H9 (cell line): Measurements from ENCODE around the gene C16orf89. TPM values are rescaled to one million over a fixed set of nuclear protein-coding genes. Genes with fewer than 3 reads are reported as not detected.
"Not testable (repeated sequence)": the region's sequence is repeated elsewhere in the genome, so short reads cannot be mapped to it uniquely, and the experiment has no call there.

Source experiments
- DNase-seq: peaks from one replicate; pipeline ENCODE4 v3.0.0-alpha.2; 2017
- H2AFZ ChIP-seq: one replicate; pipeline ENCODE4 v1.6.1; 2013; ENCODE audit warnings: mild to moderate bottlenecking, low read length, control low read depth, moderate library complexity
- H2AK5ac ChIP-seq: 2 replicates; pipeline ENCODE4 v1.6.1; 2013; ENCODE audit warnings: low read length, control low read depth, mixed read lengths; ENCODE audit not compliant: insufficient read length
- H2BK120ac ChIP-seq: one replicate; pipeline ENCODE4 v1.6.1; 2013; ENCODE audit warnings: low read depth, mild to moderate bottlenecking, low read length, control low read depth, inconsistent platforms; ENCODE audit not compliant: poor library complexity, severe bottlenecking
- H2BK12ac ChIP-seq: 2 replicates; pipeline ENCODE4 v1.6.1; 2013; ENCODE audit warnings: low read length, control low read depth, mixed read lengths, low read depth; ENCODE audit not compliant: insufficient read length
- H2BK15ac ChIP-seq: 2 replicates; pipeline ENCODE4 v1.6.1; 2013; ENCODE audit warnings: low read depth, low read length, control low read depth
- H2BK20ac ChIP-seq: one replicate; pipeline ENCODE4 v1.6.1; 2013; ENCODE audit warnings: low read depth, mild to moderate bottlenecking, low read length, control low read depth, inconsistent platforms; ENCODE audit not compliant: poor library complexity, severe bottlenecking
- H2BK5ac ChIP-seq: 2 replicates; pipeline ENCODE4 v1.6.1; 2013; ENCODE audit warnings: low read length, control low read depth, mixed read lengths; ENCODE audit not compliant: insufficient read length
- H3K14ac ChIP-seq: 2 replicates; pipeline ENCODE4 v1.6.1; 2013; ENCODE audit warnings: low read length, control low read depth; ENCODE audit not compliant: insufficient read depth
- H3K18ac ChIP-seq: 2 replicates; pipeline ENCODE4 v1.6.1; 2013; ENCODE audit warnings: low read depth, mild to moderate bottlenecking, mixed read lengths, low read length, control low read depth; ENCODE audit not compliant: insufficient read length
- H3K23ac ChIP-seq: 2 replicates; pipeline ENCODE4 v1.6.1; 2013; ENCODE audit warnings: low read length, control low read depth, mixed read lengths, low read depth; ENCODE audit not compliant: insufficient read length
- H3K23me2 ChIP-seq: 2 replicates; pipeline ENCODE4 v1.6.1; 2013; ENCODE audit warnings: low read depth, mild to moderate bottlenecking, mixed read lengths, low read length, control low read depth; ENCODE audit not compliant: insufficient read length, poor library complexity, severe bottlenecking
- H3K27ac ChIP-seq: 2 replicates; pipeline ENCODE4 v1.5.1; 2013; ENCODE audit warnings: low read length, control low read depth, mixed read lengths, low read depth; ENCODE audit not compliant: insufficient read length
- H3K27me3 ChIP-seq: 2 replicates; pipeline ENCODE4 v1.6.1; 2013; ENCODE audit warnings: low read length, control low read depth, inconsistent platforms; ENCODE audit not compliant: insufficient read depth
- H3K4ac ChIP-seq: 2 replicates; pipeline ENCODE4 v1.6.1; 2013; ENCODE audit warnings: low read depth, mild to moderate bottlenecking, control low read depth, inconsistent platforms, low read length, moderate library complexity
- H3K4me1 ChIP-seq: 2 replicates; pipeline ENCODE4 v1.6.1; 2013; ENCODE audit warnings: low read length, control low read depth, inconsistent platforms; ENCODE audit not compliant: insufficient read depth
- H3K4me2 ChIP-seq: 2 replicates; pipeline ENCODE4 v1.6.1; 2013; ENCODE audit warnings: low read length, control low read depth, mixed read lengths; ENCODE audit not compliant: insufficient read length, insufficient read depth
- H3K56ac ChIP-seq: 2 replicates; pipeline ENCODE4 v1.6.1; 2013; ENCODE audit warnings: low read depth, mild to moderate bottlenecking, mixed read lengths, low read length, control low read depth; ENCODE audit not compliant: insufficient read length
- H3K79me1 ChIP-seq: 2 replicates; pipeline ENCODE4 v1.6.1; 2013; ENCODE audit warnings: low read depth, mild to moderate bottlenecking, moderate library complexity, low read length, control low read depth, inconsistent platforms; ENCODE audit not compliant: insufficient read depth, poor library complexity, severe bottlenecking
- H3K79me2 ChIP-seq: 2 replicates; pipeline ENCODE4 v1.6.1; 2013; ENCODE audit warnings: low read length, control low read depth, inconsistent platforms; ENCODE audit not compliant: insufficient read depth
- H3K9ac ChIP-seq: 2 replicates; pipeline ENCODE4 v1.6.1; 2013; ENCODE audit warnings: low read length, control low read depth, mixed read lengths; ENCODE audit not compliant: insufficient read length; ENCODE audit errors: extremely low read depth
- H3K9me3 ChIP-seq: one replicate; pipeline ENCODE4 v1.6.1; 2013; ENCODE audit warnings: low read depth, low read length, inconsistent platforms; ENCODE audit not compliant: control insufficient read depth
- H3T11ph ChIP-seq: one replicate; pipeline ENCODE4 v1.6.1; 2013; ENCODE audit warnings: mild to moderate bottlenecking, low read length, control low read depth, inconsistent platforms
- H4K20me1 ChIP-seq: one replicate; pipeline ENCODE4 v1.6.1; 2013; ENCODE audit not compliant: control insufficient read depth, insufficient read length, insufficient read depth
- H4K5ac ChIP-seq: 2 replicates; pipeline ENCODE4 v1.6.1; 2013; ENCODE audit warnings: low read depth, mild to moderate bottlenecking, mixed read lengths, low read length, control low read depth; ENCODE audit not compliant: insufficient read length
- H4K8ac ChIP-seq: replicated peaks from 2 replicates; pipeline ENCODE4 v1.6.1; 2013; ENCODE audit warnings: low read length, control low read depth, mixed read lengths, low read depth; ENCODE audit not compliant: insufficient read length
- H4K91ac ChIP-seq: 2 replicates; pipeline ENCODE4 v1.6.1; 2013; ENCODE audit warnings: low read depth, mild to moderate bottlenecking, moderate library complexity, mixed read lengths, low read length, control low read depth; ENCODE audit not compliant: insufficient read length
- H3K27ac Mint-ChIP-seq, 3 experiments: 2 replicates in 2 of 3; 3 replicates in 1 of 3; pipeline ENCODE4 v1.8.0; 2020 to 2021; ENCODE audit warnings: mixed read lengths in 3 of 3, mild to moderate bottlenecking in 1 of 3, moderate library complexity in 1 of 3
- H3K27me3 Mint-ChIP-seq: 2 replicates; pipeline ENCODE4 v1.8.0; 2021; ENCODE audit warnings: low read depth, mild to moderate bottlenecking, moderate library complexity, mixed read lengths
- H3K36me3 Mint-ChIP-seq, 3 experiments: 2 replicates in 2 of 3; 3 replicates in 1 of 3; pipeline ENCODE4 v1.8.0; 2020 to 2021; ENCODE audit warnings: low read depth in 3 of 3, mixed read lengths in 3 of 3; ENCODE audit not compliant: insufficient read depth in 1 of 3
- H3K4me1 Mint-ChIP-seq, 2 experiments: 2 replicates each; pipeline ENCODE4 v1.8.0; 2020; ENCODE audit warnings: mixed read lengths in 2 of 2
- H3K4me3 Mint-ChIP-seq, 2 experiments: 2 replicates in 1 of 2; 3 replicates in 1 of 2; pipeline ENCODE4 v1.8.0; 2020 to 2021; ENCODE audit warnings: mild to moderate bottlenecking in 2 of 2, mixed read lengths in 2 of 2, moderate library complexity in 1 of 2
- H3K9me3 Mint-ChIP-seq, 2 experiments: 2 replicates in 1 of 2; 3 replicates in 1 of 2; pipeline ENCODE4 v1.8.0; 2020; ENCODE audit warnings: mild to moderate bottlenecking in 2 of 2, mixed read lengths in 2 of 2, moderate library complexity in 1 of 2
- WGBS: extraction: QIAGEN DNeasy Blood & Tissue Kit; methylation state at CpG from one replicate; pipeline ENCODE4 v1.1.7; 2013; ENCODE audit warnings: missing lambda C conversion rate, low lambda C conversion rate, mixed read lengths; ENCODE audit not compliant: insufficient read length; ENCODE audit errors: extremely low coverage; 5-methylcytosine and 5-hydroxymethylcytosine counted together
- total RNA-seq: library from RNA; stranded (reverse); gene quantifications from 2 replicates; pipeline ENCODE4 v1.2.1, GENCODE V29; 2021
- TF ChIP-seq, protein P1 (sequence below): fragments of 200-600 bp; sonication (generic); conservative IDR thresholded peaks from 3 replicates; pipeline ENCODE4 v1.8.0; 2021; ENCODE audit warnings: antibody characterized with exemption, mild to moderate bottlenecking

The C16orf89 gene
- total RNA-seq, 1 experiment from 2014 or later: 2.5 TPM

DNA sequence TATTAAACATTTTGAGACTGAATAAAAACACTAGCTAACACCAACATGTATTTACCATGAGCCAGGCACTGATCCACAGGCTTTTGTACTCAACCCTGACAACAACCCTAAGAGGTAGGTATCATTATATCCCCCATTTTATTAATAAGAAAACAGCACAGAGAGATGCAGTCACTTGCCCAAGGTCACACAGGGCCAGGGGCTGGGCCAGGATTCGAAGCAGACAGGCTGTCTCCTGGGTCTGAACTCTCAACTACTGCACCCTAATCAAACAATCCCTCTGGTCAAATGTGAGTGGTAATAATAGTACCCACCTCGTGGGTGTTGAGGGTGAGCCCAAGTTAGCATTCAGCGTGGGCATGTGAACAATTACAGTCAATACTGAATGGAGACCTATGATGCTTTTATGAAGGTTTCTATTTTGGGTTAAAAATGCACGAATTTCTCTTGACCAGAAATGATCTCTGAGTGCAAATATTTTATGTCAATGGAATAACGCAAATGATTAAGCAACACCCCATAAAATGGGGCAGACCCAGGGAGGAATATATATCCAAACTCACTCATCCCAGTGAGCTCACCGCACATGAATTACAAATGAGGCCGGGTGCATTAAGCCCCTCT, 30.8 kb upstream of the C16orf89 start:
- H2AFZ ChIP-seq: not testable (repeated sequence)

DNA sequence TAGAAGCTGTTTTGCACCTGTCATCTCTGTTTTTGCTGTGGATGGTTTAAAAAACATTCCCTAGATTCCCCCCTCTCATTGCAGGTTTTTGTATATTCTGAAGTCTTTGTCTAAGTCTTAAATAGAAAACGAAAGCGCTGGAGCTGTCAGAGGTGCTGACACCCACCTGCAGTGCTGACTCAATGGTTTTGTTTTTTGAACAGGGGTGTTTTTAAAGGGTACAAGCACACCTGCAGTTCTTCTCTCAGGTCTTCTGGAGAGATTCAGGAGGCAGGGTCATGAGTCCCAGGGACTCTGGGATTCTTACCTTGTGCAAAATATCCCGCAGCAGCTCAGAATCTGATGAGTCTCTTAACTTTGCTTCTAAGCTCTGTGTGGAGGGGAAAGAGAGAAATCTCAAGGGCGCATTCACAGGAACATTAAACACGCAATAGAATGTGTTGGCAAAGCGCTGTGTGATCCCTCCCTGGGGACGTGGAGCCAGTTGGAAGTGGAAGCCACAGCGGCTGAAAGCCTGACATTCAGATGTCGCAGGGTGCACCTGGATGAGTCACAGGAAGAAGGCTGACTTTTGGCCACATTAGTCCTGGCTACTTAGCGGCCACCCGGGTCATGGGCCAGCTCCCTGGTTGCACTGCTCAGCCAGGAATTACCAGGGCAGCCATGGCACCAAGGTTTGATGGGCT, 29.5 kb upstream of the C16orf89 start:
- H3K4me1 ChIP-seq, H3K18ac ChIP-seq, H4K8ac ChIP-seq, H3K23ac ChIP-seq, H3K27me3 ChIP-seq, H4K5ac ChIP-seq, H3K14ac ChIP-seq, H2BK12ac ChIP-seq, H4K20me1 ChIP-seq, H3K79me1 ChIP-seq, H4K91ac ChIP-seq, H3K4ac ChIP-seq, H2BK20ac ChIP-seq, DNase-seq, H3K23me2 ChIP-seq, H3K27me3 Mint-ChIP-seq, H2AFZ ChIP-seq, H2AK5ac ChIP-seq, H3K9me3 ChIP-seq, H2BK120ac ChIP-seq, H2BK5ac ChIP-seq, H2BK15ac ChIP-seq, H3K27ac ChIP-seq, H3K56ac ChIP-seq, H3K9ac ChIP-seq, H3K79me2 ChIP-seq, H3T11ph ChIP-seq, H3K4me2 ChIP-seq, H3K9me3 Mint-ChIP-seq: not testable (repeated sequence)
- H3K27ac Mint-ChIP-seq: 0 out of 7 replicates have a peak overlapping the region, but pooled peaks of 1 of the 3 experiments have one; percentile 47
- peaks cover 21 to 30% of the 10 kb centered on the region in 2 experiments for H3K4me1 Mint-ChIP-seq
- WGBS: no CpG with 5 or more reads among the region's 11 CpGs
- peak overlapping the region in 1 of 2 experiments; percentile 29; a peak in 1 of 5 replicates for H3K4me3 Mint-ChIP-seq
- H3K36me3 Mint-ChIP-seq: peaks cover 13 to 23% (median 18%) of the 10 kb centered on the region in 3 experiments; a peak in 6 of 7 replicates

More for the DNA sequence above, 30.8 kb upstream of the C16orf89 start:
- H3K56ac ChIP-seq, H3K9me3 Mint-ChIP-seq, H3K23me2 ChIP-seq, H2BK15ac ChIP-seq, H2BK120ac ChIP-seq, H3K79me2 ChIP-seq, H2BK5ac ChIP-seq, H3K14ac ChIP-seq, H2BK20ac ChIP-seq, H4K8ac ChIP-seq, H4K20me1 ChIP-seq, H3K18ac ChIP-seq, H3T11ph ChIP-seq, H3K4ac ChIP-seq, H3K27me3 Mint-ChIP-seq, H2BK12ac ChIP-seq, H3K9me3 ChIP-seq, H3K27me3 ChIP-seq, H4K5ac ChIP-seq, H3K23ac ChIP-seq, H3K27ac ChIP-seq, H2AK5ac ChIP-seq, H3K79me1 ChIP-seq, H4K91ac ChIP-seq, H3K4me1 ChIP-seq, DNase-seq: not testable (repeated sequence)
- Mint-ChIP-seq H3K36me3 (peaks cover 6 to 19% (median 11%) of the 10 kb centered on the region in 3 experiments; a peak in 6 of 7 replicates), H3K27ac (peak overlapping the region in 1 of 3 experiments; percentile 72; a peak in 2 of 7 replicates), H3K4me3 (peak overlapping the region; percentile 88 to 93), H3K4me1 (peaks cover 21 to 36% of the 10 kb centered on the region in 2 experiments)
- no CpG with 5 or more reads among the region's 7 CpGs for WGBS
- peak overlapping the region; percentile 68 for H3K4me2 ChIP-seq
- TF ChIP-seq, protein P1, sequence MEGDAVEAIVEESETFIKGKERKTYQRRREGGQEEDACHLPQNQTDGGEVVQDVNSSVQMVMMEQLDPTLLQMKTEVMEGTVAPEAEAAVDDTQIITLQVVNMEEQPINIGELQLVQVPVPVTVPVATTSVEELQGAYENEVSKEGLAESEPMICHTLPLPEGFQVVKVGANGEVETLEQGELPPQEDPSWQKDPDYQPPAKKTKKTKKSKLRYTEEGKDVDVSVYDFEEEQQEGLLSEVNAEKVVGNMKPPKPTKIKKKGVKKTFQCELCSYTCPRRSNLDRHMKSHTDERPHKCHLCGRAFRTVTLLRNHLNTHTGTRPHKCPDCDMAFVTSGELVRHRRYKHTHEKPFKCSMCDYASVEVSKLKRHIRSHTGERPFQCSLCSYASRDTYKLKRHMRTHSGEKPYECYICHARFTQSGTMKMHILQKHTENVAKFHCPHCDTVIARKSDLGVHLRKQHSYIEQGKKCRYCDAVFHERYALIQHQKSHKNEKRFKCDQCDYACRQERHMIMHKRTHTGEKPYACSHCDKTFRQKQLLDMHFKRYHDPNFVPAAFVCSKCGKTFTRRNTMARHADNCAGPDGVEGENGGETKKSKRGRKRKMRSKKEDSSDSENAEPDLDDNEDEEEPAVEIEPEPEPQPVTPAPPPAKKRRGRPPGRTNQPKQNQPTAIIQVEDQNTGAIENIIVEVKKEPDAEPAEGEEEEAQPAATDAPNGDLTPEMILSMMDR: peak; percentile 14; the same call in 1 of the 3 replicates
- peak overlapping the region; percentile 32 for H3K9ac ChIP-seq
